Measurements from ENCODE around the gene ASAP3. TPM values are rescaled to one million over a fixed set of nuclear protein-coding genes. Genes with fewer than 3 reads are reported as not detected.

Gene ASAP3
- polyA plus RNA-seq, 1 donor from 2014 or later: 0.66 TPM

GRCh38 chr1:23421753-23422240 is 62.2 kb downstream of the ASAP3 start:
- H3K27ac Mint-ChIP-seq: no peak overlapping the region
- no peak overlapping the region for H3K4me3 Mint-ChIP-seq
- no peaks in the 10 kb centered on the region for H3K36me3 Mint-ChIP-seq
- peaks cover 34% of the 10 kb centered on the region for H3K27me3 Mint-ChIP-seq
- peaks cover 4 to 13% (median 9%) of the 10 kb centered on the region in 3 donors for H3K4me1 Mint-ChIP-seq
- no peaks in the 10 kb centered on the region for H3K9me3 Mint-ChIP-seq

DNA sequence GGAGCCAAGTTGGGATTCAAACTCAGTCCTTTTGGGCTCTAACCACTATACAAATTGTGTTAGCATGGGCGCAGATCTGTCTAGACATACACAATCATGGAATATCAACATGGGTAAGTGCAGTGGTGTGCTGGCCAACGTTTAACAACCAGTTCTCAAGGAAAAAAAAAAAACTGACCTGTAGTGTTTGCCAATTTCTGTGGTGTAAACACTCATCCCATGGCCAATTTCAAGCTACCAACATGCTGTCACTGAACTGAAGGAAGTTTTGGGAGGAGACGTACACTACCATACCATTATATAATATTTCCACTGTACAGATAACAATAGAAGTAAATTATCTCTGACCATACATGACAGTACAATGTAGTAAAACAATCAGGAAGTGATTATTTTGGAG is 62.6 kb downstream of the ASAP3 start:
- no peak overlapping the region for H3K4me3 Mint-ChIP-seq
- no peaks in the 10 kb centered on the region for H3K9me3 Mint-ChIP-seq
- no peaks in the 10 kb centered on the region for H3K36me3 Mint-ChIP-seq
- H3K4me1 Mint-ChIP-seq: peaks cover 4 to 13% (median 9%) of the 10 kb centered on the region in 3 donors
- H3K27me3 Mint-ChIP-seq: peaks cover 30% of the 10 kb centered on the region
- H3K27ac Mint-ChIP-seq: no peak overlapping the region

DNA sequence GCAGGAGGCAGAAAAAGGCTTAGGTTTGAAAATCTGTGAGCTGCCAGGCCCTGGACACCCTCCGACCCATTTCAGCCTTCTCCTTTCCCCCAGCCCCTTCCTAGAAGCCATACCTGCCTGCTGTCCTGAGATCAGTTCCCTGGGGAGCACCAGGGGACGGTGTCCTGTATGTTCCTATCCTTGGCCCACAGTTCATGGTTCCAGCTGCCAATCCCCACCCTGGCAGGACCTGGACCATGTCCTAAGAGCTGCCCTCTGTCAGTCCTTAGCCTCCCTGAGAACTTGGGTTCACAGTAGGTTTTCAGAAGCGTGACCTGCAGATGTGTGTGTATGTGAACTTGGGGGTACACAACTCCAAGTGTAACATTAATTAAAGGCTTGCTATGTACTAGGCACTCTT is 63.2 kb downstream of the ASAP3 start:
- Mint-ChIP-seq H3K36me3 (no peaks in the 10 kb centered on the region), H3K4me1 (peaks cover 4 to 13% (median 9%) of the 10 kb centered on the region in 3 donors), H3K27me3 (peaks cover 24% of the 10 kb centered on the region), H3K27ac (no peak overlapping the region), H3K9me3 (no peaks in the 10 kb centered on the region), H3K4me3 (no peak overlapping the region)

- Mint-ChIP-seq H3K9me3 (no peaks in the 10 kb centered on the region), H3K27ac (no peak overlapping the region), H3K36me3 (no peaks in the 10 kb centered on the region), H3K27me3 (peaks cover 15% of the 10 kb centered on the region), H3K4me1 (peaks cover 0 to 11% (median 9%) of the 10 kb centered on the region in 3 donors), H3K4me3 (no peak overlapping the region)
Measured at GRCh38 chr1:23419180-23419579, 64.8 kb downstream of the ASAP3 start.

- H3K4me3 Mint-ChIP-seq: no peak overlapping the region
- no peaks in the 10 kb centered on the region for H3K36me3 Mint-ChIP-seq
- peaks cover 0 to 6% (median 2%) of the 10 kb centered on the region in 3 donors for H3K4me1 Mint-ChIP-seq
- H3K27me3 Mint-ChIP-seq: peaks cover 6% of the 10 kb centered on the region
- H3K27ac Mint-ChIP-seq: no peak overlapping the region
- no peaks in the 10 kb centered on the region for H3K9me3 Mint-ChIP-seq
Measured at GRCh38 chr1:23417570-23417969, 66.4 kb downstream of the ASAP3 start.

DNA sequence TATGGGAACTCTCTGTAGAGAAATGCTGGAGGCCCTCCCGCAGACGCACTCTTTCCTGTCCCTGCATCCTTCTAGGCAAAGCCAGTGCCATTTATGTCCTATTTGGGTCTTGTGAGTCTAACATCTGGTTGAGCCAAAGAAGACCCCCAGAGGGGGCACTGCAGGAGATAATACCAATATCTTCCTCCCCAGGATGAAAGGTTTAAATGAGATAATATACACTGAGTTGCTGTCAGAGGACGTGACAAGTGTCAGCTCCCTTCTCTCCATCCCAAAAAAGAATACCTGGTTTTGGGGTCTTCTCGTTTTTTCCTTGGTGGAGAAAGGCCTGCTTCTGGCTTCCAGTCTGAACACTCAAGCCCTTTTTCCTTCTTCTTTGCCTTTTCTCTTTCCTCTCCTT is 67.0 kb downstream of the ASAP3 start:
- peaks cover under 1% of the 10 kb centered on the region for H3K27me3 Mint-ChIP-seq
- H3K4me3 Mint-ChIP-seq: no peak overlapping the region
- H3K36me3 Mint-ChIP-seq: no peaks in the 10 kb centered on the region
- no peak overlapping the region for H3K27ac Mint-ChIP-seq
- peaks cover 0 to under 1% (median 0%) of the 10 kb centered on the region in 3 donors for H3K4me1 Mint-ChIP-seq
- no peaks in the 10 kb centered on the region for H3K9me3 Mint-ChIP-seq

DNA sequence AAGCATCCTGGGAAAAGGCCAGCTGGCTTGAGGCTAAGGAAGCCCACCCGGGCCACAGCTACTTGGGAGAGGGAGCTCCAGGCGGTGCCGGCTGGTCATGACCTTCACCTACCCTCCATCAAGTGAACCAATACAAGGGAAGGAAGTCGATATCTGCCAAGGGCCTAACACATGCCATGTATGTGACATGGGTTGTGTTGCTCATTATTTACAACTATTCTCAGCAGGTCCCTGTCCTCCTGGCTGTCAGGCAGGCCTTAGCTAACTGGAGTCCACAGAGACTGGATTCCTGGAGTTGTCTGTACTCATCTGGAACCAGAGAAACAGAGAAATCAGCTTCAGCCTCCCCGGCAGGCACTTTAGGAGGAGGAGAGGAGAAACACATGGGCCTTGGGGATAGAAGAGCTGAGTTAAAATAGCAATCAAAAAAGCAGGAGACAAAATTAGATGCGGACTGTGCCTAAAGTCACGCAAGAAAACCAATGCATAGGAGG is 75.1 kb downstream of the ASAP3 start:
- no peak overlapping the region for H3K27ac Mint-ChIP-seq
- H3K9me3 Mint-ChIP-seq: no peaks in the 10 kb centered on the region
- H3K27me3 Mint-ChIP-seq: peaks cover 5% of the 10 kb centered on the region
- no peak overlapping the region for H3K4me3 Mint-ChIP-seq
- H3K36me3 Mint-ChIP-seq: no peaks in the 10 kb centered on the region
- H3K4me1 Mint-ChIP-seq: peaks cover 0 to 1% (median 0%) of the 10 kb centered on the region in 3 donors

- Mint-ChIP-seq H3K36me3 (no peaks in the 10 kb centered on the region), H3K27me3 (peaks cover 5% of the 10 kb centered on the region), H3K27ac (no peak overlapping the region), H3K9me3 (no peaks in the 10 kb centered on the region), H3K4me1 (peaks cover 0 to 1% (median 0%) of the 10 kb centered on the region in 3 donors), H3K4me3 (no peak overlapping the region)
Measured at GRCh38 chr1:23407016-23407630, 76.9 kb downstream of the ASAP3 start.

DNA sequence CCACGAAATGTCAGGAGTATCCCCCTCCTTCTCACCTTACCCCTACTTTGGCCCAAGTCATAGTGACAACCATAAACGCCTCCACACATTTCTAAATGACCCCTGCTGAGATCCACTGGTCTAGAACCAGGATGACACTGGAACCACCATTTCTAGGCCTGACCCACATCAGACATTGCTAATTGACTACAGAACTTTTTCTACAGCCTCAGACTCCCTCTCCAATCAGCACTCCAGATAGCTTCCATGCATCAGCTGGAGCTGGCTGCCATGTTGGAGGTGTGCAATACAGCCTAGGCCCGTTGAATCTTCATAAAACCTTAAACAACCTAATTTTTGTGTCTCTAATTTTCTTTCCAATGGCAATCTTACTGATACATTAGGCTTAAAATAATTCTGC is 78.0 kb downstream of the ASAP3 start:
- H3K36me3 Mint-ChIP-seq: no peaks in the 10 kb centered on the region
- H3K9me3 Mint-ChIP-seq: no peaks in the 10 kb centered on the region
- no peak overlapping the region for H3K4me3 Mint-ChIP-seq
- H3K4me1 Mint-ChIP-seq: peaks cover 0 to 1% (median 0%) of the 10 kb centered on the region in 3 donors
- no peak overlapping the region for H3K27ac Mint-ChIP-seq
- H3K27me3 Mint-ChIP-seq: peaks cover 3% of the 10 kb centered on the region

DNA sequence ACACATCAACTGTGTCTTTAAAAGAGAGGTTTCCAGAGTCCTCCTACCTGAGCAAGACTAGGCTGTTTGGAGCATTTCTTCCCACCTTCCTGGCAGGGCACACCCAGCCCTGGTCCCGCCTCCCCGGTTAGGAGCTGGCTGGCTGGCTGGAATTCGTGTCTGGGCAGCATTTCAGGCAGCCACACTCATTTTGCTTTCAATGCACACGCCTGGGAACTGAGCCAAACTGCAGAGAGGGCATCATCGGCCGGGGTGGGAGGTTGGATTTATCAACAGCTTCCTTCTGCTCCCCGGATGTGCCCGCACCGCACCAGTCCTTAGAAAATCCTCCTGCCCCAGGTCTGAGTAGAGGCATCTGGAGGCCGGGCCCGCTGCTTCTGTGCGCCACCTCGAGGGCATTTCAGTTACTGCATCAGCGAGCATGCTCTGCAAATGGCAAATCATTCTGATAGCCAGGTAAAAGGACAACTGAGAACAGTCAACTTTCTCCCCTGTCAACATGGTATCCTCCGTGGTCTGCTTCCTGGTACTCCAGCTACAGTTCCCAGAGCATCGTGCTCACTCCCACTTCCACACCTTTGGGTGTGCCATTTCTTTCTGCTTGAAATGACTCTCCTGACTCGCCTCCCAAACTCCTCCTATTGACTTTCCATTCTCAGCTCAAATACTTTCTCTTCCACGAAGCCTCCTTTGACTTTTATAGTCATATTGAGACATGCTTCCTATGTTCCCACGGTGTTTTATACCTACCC is 80.1 kb downstream of the ASAP3 start:
- Mint-ChIP-seq H3K27me3 (no peaks in the 10 kb centered on the region), H3K27ac (no peak overlapping the region), H3K4me1 (peaks cover 0 to 1% (median 0%) of the 10 kb centered on the region in 3 donors), H3K4me3 (peak overlapping the region in 1 of 4 donors; percentile 36), H3K36me3 (no peaks in the 10 kb centered on the region), H3K9me3 (no peaks in the 10 kb centered on the region)

GRCh38 chr1:23403355-23403734 is 80.6 kb downstream of the ASAP3 start:
- Mint-ChIP-seq H3K27me3 (no peaks in the 10 kb centered on the region), H3K9me3 (no peaks in the 10 kb centered on the region), H3K4me1 (peaks cover 0 to 1% (median 0%) of the 10 kb centered on the region in 3 donors), H3K4me3 (no peak overlapping the region), H3K36me3 (no peaks in the 10 kb centered on the region), H3K27ac (no peak overlapping the region)

DNA sequence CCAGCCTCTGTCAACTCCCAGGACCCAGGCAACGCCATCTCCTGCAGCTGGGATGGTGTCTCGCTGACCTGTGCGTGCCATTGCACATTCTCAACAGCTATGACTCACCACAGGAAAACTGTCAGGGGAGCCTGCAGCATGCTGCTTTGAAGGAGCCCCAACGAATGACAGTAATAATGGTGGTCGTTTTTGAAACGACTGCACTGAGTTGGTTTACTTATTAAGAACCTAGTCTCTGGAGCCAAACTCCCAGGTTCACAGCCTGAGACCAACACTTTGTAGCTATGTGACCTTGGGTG is 81.0 kb downstream of the ASAP3 start:
- Mint-ChIP-seq H3K27ac (no peak overlapping the region), H3K27me3 (no peaks in the 10 kb centered on the region), H3K4me1 (peaks cover 0 to 1% (median 0%) of the 10 kb centered on the region in 3 donors), H3K36me3 (no peaks in the 10 kb centered on the region), H3K4me3 (no peak overlapping the region), H3K9me3 (no peaks in the 10 kb centered on the region)

DNA sequence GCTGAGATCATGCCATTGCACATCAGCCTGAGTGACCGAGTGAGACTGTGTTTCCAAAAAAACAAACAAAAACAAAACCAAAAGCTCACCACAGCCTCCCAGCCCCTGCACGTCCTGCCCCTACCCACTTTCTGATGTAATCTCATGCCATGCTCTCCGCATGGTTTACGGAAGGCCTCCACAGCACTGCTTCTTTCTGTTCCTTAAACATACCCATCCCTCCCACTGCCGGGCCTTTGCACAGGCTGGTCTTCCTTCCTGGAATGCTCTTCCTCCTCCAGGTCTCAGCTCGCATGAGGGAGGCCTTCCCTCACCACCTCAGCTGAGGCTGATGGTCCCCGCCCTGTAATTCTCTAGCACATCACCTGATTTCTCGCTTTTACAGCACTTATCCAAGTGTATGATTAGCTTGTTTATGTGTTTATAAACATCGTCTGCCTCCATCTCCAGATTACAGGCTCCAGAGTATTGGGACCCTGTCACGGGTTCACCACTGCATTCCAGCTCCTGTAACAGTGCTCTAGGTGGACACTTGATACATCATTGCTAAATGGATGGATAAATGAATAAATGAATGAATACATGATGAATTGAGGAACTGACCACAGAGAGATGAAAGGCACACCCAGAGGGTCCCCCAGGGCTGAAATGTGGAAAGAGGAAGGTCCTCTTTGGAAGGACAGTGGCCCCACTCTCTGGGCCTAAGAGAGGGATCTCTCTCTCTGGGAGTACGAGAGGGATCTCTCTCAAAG is 81.5 kb downstream of the ASAP3 start:
- peak overlapping the region in 1 of 4 donors; percentile 12 for H3K4me3 Mint-ChIP-seq
- no peaks in the 10 kb centered on the region for H3K9me3 Mint-ChIP-seq
- no peak overlapping the region for H3K27ac Mint-ChIP-seq
- H3K27me3 Mint-ChIP-seq: no peaks in the 10 kb centered on the region
- peaks cover 0 to 1% (median 0%) of the 10 kb centered on the region in 3 donors for H3K4me1 Mint-ChIP-seq
- H3K36me3 Mint-ChIP-seq: no peaks in the 10 kb centered on the region

- no peaks in the 10 kb centered on the region for H3K36me3 Mint-ChIP-seq
- no peaks in the 10 kb centered on the region for H3K9me3 Mint-ChIP-seq
- no peak overlapping the region for H3K4me3 Mint-ChIP-seq
- H3K27me3 Mint-ChIP-seq: peaks cover under 1% of the 10 kb centered on the region
- H3K27ac Mint-ChIP-seq: no peak overlapping the region
- H3K4me1 Mint-ChIP-seq: peaks cover 0 to 1% (median 0%) of the 10 kb centered on the region in 3 donors
Measured at GRCh38 chr1:23401313-23401712, 82.7 kb downstream of the ASAP3 start.
